ENCODE results near the gene SCG5.

SCG5 gene

DNA sequence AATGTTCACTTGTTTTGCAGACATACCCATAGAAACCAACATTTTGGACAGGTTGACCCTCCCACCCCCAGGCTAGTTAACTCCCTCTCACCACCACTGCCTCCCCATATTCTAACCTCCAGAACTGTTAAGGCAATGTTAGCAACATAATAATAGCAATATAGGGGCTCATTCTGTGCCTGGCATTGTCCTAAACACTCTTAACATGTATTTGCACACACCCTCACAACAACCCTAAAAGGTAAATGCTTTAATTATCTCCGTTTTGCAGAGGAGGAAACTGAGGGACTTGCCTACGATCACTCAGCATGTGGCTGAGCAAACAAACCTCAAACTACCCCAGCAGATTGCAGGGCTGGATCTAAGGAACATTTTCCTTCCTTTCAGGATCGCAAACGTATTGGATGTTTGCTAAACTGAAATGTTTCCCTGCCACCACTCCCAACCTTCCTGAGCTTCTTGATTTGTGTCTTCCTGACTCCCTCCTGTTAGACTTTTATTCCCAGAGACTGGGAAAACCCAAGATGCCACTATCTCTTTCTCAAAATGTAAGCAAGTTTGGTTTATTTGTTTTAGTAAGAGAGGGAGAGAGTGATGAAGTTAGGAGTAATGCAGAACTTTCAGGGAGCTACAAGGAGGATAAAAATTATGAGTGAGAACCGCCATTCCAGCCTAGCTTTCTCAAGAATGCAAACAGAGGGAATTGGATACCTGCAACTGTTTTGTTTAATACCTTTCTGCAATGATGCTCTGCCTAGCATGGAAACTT, 1.3 kb downstream of the SCG5 start:
- peaks cover 8% of the 10 kb centered on the region; the same call in 1 of the 2 replicates for H3K79me2 ChIP-seq (ENCODE audit: insufficient read depth, low read length)
- H3F3A ChIP-seq (ENCODE audit: low read depth): no peaks in the 10 kb centered on the region; the same call in 1 of the 2 replicates
- peaks cover 6% of the 10 kb centered on the region for H4K20me1 ChIP-seq (ENCODE audit: insufficient read depth, low read length, poor library complexity, severe bottlenecking)
- H3K9me2 ChIP-seq (replicated peaks; ENCODE audit: low read depth, low read length): no peaks in the 10 kb centered on the region
- no peaks in the 10 kb centered on the region for H3K9me3 ChIP-seq (ENCODE audit: insufficient read depth, low read depth, low read length)
- H3K4me2 ChIP-seq (ENCODE audit: low read depth, low read length, poor library complexity, severe bottlenecking): no peak overlapping the region
- H2AFZ ChIP-seq (ENCODE audit: low read length): no peak overlapping the region
- peaks cover 29% of the 10 kb centered on the region for H3K36me3 ChIP-seq (ENCODE audit: insufficient read depth, low read length)
- no peaks in the 10 kb centered on the region for H3K27me3 ChIP-seq (ENCODE audit: insufficient read depth, low read length, poor library complexity, severe bottlenecking)
- H3K9ac ChIP-seq (ENCODE audit: low read depth, low read length, poor library complexity, severe bottlenecking): no peak overlapping the region
- no peak overlapping the region for H3K4me3 ChIP-seq (ENCODE audit: low read length, poor library complexity, severe bottlenecking)
- no peaks in the 10 kb centered on the region for H3K4me1 ChIP-seq (ENCODE audit: insufficient read depth, low read length, poor library complexity, severe bottlenecking)
- TF ChIP-seq EZH2phosphoT487 (IDR thresholded peaks at IDR 0.05; ENCODE audit: borderline replicate concordance): no peak
- TF ChIP-seq, protein P1, sequence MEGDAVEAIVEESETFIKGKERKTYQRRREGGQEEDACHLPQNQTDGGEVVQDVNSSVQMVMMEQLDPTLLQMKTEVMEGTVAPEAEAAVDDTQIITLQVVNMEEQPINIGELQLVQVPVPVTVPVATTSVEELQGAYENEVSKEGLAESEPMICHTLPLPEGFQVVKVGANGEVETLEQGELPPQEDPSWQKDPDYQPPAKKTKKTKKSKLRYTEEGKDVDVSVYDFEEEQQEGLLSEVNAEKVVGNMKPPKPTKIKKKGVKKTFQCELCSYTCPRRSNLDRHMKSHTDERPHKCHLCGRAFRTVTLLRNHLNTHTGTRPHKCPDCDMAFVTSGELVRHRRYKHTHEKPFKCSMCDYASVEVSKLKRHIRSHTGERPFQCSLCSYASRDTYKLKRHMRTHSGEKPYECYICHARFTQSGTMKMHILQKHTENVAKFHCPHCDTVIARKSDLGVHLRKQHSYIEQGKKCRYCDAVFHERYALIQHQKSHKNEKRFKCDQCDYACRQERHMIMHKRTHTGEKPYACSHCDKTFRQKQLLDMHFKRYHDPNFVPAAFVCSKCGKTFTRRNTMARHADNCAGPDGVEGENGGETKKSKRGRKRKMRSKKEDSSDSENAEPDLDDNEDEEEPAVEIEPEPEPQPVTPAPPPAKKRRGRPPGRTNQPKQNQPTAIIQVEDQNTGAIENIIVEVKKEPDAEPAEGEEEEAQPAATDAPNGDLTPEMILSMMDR (conservative IDR thresholded peaks at IDR 0.05; ENCODE audit: low read length): no peak

DNA sequence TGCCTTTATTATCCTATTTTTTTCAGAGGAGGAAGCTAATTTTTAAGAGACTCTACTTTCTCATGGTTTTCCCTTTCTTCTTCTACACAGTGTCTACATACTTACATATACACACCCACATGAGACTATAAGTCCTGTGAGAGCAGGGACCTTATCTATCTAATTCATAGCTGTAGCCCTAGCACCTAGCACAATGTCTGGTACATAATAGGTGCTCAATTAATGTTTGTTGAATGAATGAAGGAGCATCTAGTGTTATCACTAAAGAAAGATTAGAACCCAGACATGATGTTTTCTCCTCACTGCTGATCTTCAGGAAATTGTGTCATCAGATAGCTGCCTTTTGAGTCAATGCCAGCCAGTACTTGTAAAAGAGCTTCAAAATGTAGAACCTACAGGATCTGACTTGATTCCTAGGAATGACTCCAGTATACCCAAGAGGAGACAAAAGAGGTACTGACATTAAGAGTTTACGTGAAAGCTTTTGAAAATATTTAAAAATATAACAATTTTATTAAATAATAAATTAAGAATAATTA, 2.5 kb downstream of the SCG5 start:
- H3K79me2 ChIP-seq (ENCODE audit: insufficient read depth, low read length): peaks cover 8% of the 10 kb centered on the region; the same call in 1 of the 2 replicates
- no peak overlapping the region for H3K4me3 ChIP-seq (ENCODE audit: low read length, poor library complexity, severe bottlenecking)
- H3K4me1 ChIP-seq (ENCODE audit: insufficient read depth, low read length, poor library complexity, severe bottlenecking): no peaks in the 10 kb centered on the region
- H3K4me2 ChIP-seq (ENCODE audit: low read depth, low read length, poor library complexity, severe bottlenecking): no peak overlapping the region
- TF ChIP-seq, protein P1 (conservative IDR thresholded peaks at IDR 0.05; ENCODE audit: low read length): no peak
- no peak for TF ChIP-seq EZH2phosphoT487 (IDR thresholded peaks at IDR 0.05; ENCODE audit: borderline replicate concordance)
- H3K27me3 ChIP-seq (ENCODE audit: insufficient read depth, low read length, poor library complexity, severe bottlenecking): no peaks in the 10 kb centered on the region
- peaks cover 18% of the 10 kb centered on the region for H3K36me3 ChIP-seq (ENCODE audit: insufficient read depth, low read length)
- no peaks in the 10 kb centered on the region for H4K20me1 ChIP-seq (ENCODE audit: insufficient read depth, low read length, poor library complexity, severe bottlenecking)
- H3K9ac ChIP-seq (ENCODE audit: low read depth, low read length, poor library complexity, severe bottlenecking): no peak overlapping the region
- no peak overlapping the region for H2AFZ ChIP-seq (ENCODE audit: low read length)
- no peaks in the 10 kb centered on the region for H3K9me3 ChIP-seq (ENCODE audit: insufficient read depth, low read depth, low read length)
- H3K9me2 ChIP-seq (replicated peaks; ENCODE audit: low read depth, low read length): no peaks in the 10 kb centered on the region
- no peaks in the 10 kb centered on the region; the same call in 1 of the 2 replicates for H3F3A ChIP-seq (ENCODE audit: low read depth)

DNA sequence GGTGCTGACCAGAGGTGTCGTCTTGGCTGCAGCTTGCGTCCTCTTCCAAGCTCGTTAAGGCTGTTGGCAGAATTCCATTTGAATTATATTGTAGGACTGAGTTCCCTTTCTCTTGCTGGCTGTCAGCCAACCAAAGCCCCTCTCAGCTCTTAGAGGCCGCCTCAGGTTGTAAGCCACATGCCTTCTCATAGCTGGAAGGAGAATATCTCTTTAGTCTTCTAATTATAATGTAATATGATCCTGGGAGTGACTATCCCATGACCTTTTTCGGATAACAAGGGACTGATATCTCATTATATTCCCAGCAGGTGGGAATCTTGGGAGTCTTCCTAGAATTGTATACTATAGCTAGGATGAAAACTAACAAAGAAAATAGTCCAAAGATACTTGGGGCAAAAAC, 4.8 kb downstream of the SCG5 start:
- Histone ChIP-seq H3K4me2 (ENCODE audit: low read depth, low read length, poor library complexity, severe bottlenecking) (no peak overlapping the region), H3K36me3 (ENCODE audit: insufficient read depth, low read length) (no peaks in the 10 kb centered on the region), H3K9me3 (ENCODE audit: insufficient read depth, low read depth, low read length) (no peaks in the 10 kb centered on the region), H3K4me3 (ENCODE audit: low read length, poor library complexity, severe bottlenecking) (no peak overlapping the region), H3K4me1 (ENCODE audit: insufficient read depth, low read length, poor library complexity, severe bottlenecking) (no peaks in the 10 kb centered on the region), H3K9ac (ENCODE audit: low read depth, low read length, poor library complexity, severe bottlenecking) (no peak overlapping the region), H3K79me2 (ENCODE audit: insufficient read depth, low read length) (no peaks in the 10 kb centered on the region), H2AFZ (ENCODE audit: low read length) (no peak overlapping the region), H4K20me1 (ENCODE audit: insufficient read depth, low read length, poor library complexity, severe bottlenecking) (no peaks in the 10 kb centered on the region), H3K27me3 (ENCODE audit: insufficient read depth, low read length, poor library complexity, severe bottlenecking) (no peaks in the 10 kb centered on the region), H3F3A (ENCODE audit: low read depth) (no peaks in the 10 kb centered on the region), H3K9me2 (replicated peaks; ENCODE audit: low read depth, low read length) (no peaks in the 10 kb centered on the region)
- TF ChIP-seq, protein P1 (conservative IDR thresholded peaks at IDR 0.05; ENCODE audit: low read length): no peak
- no peak for TF ChIP-seq EZH2phosphoT487 (IDR thresholded peaks at IDR 0.05; ENCODE audit: borderline replicate concordance)
